Keratinocyte (primary cell): ENCODE data around the gene SETD6. TPM values are rescaled to one million over a fixed set of nuclear protein-coding genes. Genes with fewer than 3 reads are reported as not detected.

Source experiments
- DNase-seq: peaks from one replicate; pipeline ENCODE4 v3.0.0-alpha.2; 2011; ENCODE audit warnings: low read depth, missing footprints, low spot score
- FAIRE-seq: peaks from 2 replicates; lab custom pipeline; 2011; peaks lifted over from hg19 to GRCh38; lab: Jason Lieb, UNC
- H2AFZ ChIP-seq: 2 replicates; pipeline ENCODE4 v1.6.0; 2012; ENCODE audit warnings: low read length, control low read depth, inconsistent platforms; ENCODE audit not compliant: control insufficient read depth
- H3K27ac ChIP-seq: 2 replicates; pipeline ENCODE4 v1.5.1; 2011; ENCODE audit warnings: low read length; ENCODE audit not compliant: control insufficient read depth, insufficient read depth
- H3K27me3 ChIP-seq: 3 replicates; pipeline ENCODE4 v1.6.0; 2011; ENCODE audit warnings: low read length; ENCODE audit not compliant: control insufficient read depth, insufficient read depth; ENCODE audit errors: extremely low read depth
- H3K36me3 ChIP-seq, 2 experiments: 2 replicates in 1 of 2; 3 replicates in 1 of 2; pipeline ENCODE4 v1.5.1; 2011; ENCODE audit warnings: low read length in 2 of 2, mild to moderate bottlenecking in 1 of 2; ENCODE audit not compliant: control insufficient read depth in 2 of 2, insufficient read depth in 2 of 2; ENCODE audit errors: extremely low read depth in 1 of 2
- H3K4me1 ChIP-seq: 3 replicates; pipeline ENCODE4 v1.5.1; 2011; ENCODE audit warnings: low read length; ENCODE audit not compliant: control insufficient read depth, insufficient read depth; ENCODE audit errors: extremely low read depth
- H3K4me2 ChIP-seq: 3 replicates; pipeline ENCODE4 v1.6.0; 2011; ENCODE audit warnings: low read depth, low read length; ENCODE audit not compliant: control insufficient read depth, insufficient read depth; ENCODE audit errors: extremely low read depth
- H3K4me3 ChIP-seq, 3 experiments: fragments of 200-600 bp in 1 of 3; sonication (generic) in 1 of 3; 2 replicates in 2 of 3; 3 replicates in 1 of 3; pipeline ENCODE4 v1.5.1; 2011 to 2016; ENCODE audit warnings: low read length in 3 of 3, mild to moderate bottlenecking in 3 of 3, control low read depth in 2 of 3, inconsistent platforms in 1 of 3, low read depth in 1 of 3, mixed read lengths in 1 of 3, mixed run types in 1 of 3, moderate library complexity in 1 of 3; ENCODE audit not compliant: control insufficient read depth in 2 of 3, insufficient read depth in 2 of 3; ENCODE audit errors: extremely low read depth in 1 of 3
- H3K79me2 ChIP-seq: 2 replicates; pipeline ENCODE4 v1.6.0; 2012; ENCODE audit warnings: low read length; ENCODE audit not compliant: control insufficient read depth, insufficient read depth
- H3K9ac ChIP-seq: 3 replicates; pipeline ENCODE4 v1.6.0; 2011; ENCODE audit warnings: low read length; ENCODE audit not compliant: control insufficient read depth, insufficient read depth; ENCODE audit errors: extremely low read depth
- H3K9me1 ChIP-seq: 3 replicates; pipeline ENCODE4 v1.6.0; 2011; ENCODE audit warnings: low read length; ENCODE audit not compliant: control insufficient read depth, insufficient read depth; ENCODE audit errors: extremely low read depth
- H3K9me3 ChIP-seq: 2 replicates; pipeline ENCODE4 v1.5.1; 2012; ENCODE audit warnings: low read depth, low read length; ENCODE audit not compliant: control insufficient read depth
- H4K20me1 ChIP-seq: 3 replicates; pipeline ENCODE4 v1.6.0; 2011; ENCODE audit warnings: low read length; ENCODE audit not compliant: control insufficient read depth, insufficient read depth; ENCODE audit errors: extremely low read depth
- EZH2 ChIP-seq: IDR thresholded peaks from one replicate; pipeline ENCODE4 v1.6.1; 2012; ENCODE audit warnings: inconsistent platforms, mild to moderate bottlenecking, low read length, moderate library complexity
- dilution Hi-C: fragments of 300-500 bp; cut with MboI; formaldehyde crosslinking; loops from one replicate; pipeline ENCODE4 v1.7.0; 2020; ENCODE audit warnings: low sequenced_read_pairs; ENCODE audit not compliant: extremely low pct_ligation_motif_present
- polyA plus RNA-seq, 5 experiments: library from polyadenylated mRNA; depleted of rRNA in 3 of 5; stranded (reverse) in 3 of 5; stranded (forward) in 1 of 5; unstranded in 1 of 5; fragments of >200 nt; gene quantifications; 1 replicate in 1 of 5; 2 replicates in 3 of 5; 3 replicates in 1 of 5; pipeline versions ENCODE4 v1.2.1 to v1.2.3, GENCODE V29; 2011 to 2012; ENCODE audit warnings: missing spikeins in 2 of 5, low read depth in 1 of 5, low replicate concordance in 1 of 5
- TF ChIP-seq, protein P1 (sequence below), 3 experiments: IDR thresholded peaks in 1 of 3; conservative IDR thresholded peaks in 1 of 3; optimal IDR thresholded peaks in 1 of 3; 2 replicates in 2 of 3; 3 replicates in 1 of 3; pipeline versions ENCODE3 to v1.5.1; 2011; ENCODE audit warnings: low read length in 3 of 3, mild to moderate bottlenecking in 3 of 3, moderate library complexity in 2 of 3, control low read depth in 1 of 3, inconsistent platforms in 1 of 3; ENCODE audit not compliant: insufficient read depth in 2 of 3; ENCODE audit errors: extremely low read depth in 1 of 3

The SETD6 gene
- polyA plus RNA-seq, 1 donor (not counting 4 experiments of a cell fraction or from before 2014, with no cell fraction given): 13.5 TPM

DNA sequence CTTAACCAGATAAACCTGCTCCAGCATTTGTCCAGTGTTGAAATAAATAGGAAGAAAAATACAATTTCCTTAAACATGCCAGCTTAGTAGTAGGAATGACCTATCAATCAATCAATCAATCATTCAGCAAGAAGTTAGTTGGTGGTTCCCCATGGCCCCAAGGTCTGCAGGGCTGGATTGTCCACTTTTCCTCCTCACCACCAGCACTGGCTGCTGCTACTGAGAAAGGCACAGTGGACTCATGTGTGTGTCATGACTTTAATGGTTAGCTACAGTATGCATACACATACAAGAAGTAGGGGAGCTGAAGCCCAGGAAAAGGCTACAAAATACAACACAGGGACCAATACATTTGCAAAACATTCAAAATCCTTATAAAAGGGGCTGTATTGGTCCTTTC, 4.4 kb downstream of the SETD6 start:
- no peak for TF ChIP-seq EZH2
- TF ChIP-seq, protein P1, sequence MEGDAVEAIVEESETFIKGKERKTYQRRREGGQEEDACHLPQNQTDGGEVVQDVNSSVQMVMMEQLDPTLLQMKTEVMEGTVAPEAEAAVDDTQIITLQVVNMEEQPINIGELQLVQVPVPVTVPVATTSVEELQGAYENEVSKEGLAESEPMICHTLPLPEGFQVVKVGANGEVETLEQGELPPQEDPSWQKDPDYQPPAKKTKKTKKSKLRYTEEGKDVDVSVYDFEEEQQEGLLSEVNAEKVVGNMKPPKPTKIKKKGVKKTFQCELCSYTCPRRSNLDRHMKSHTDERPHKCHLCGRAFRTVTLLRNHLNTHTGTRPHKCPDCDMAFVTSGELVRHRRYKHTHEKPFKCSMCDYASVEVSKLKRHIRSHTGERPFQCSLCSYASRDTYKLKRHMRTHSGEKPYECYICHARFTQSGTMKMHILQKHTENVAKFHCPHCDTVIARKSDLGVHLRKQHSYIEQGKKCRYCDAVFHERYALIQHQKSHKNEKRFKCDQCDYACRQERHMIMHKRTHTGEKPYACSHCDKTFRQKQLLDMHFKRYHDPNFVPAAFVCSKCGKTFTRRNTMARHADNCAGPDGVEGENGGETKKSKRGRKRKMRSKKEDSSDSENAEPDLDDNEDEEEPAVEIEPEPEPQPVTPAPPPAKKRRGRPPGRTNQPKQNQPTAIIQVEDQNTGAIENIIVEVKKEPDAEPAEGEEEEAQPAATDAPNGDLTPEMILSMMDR (optimal IDR thresholded peaks at IDR 0.05 in 1 of 3, IDR thresholded peaks at IDR 0.05 in 1 of 3, conservative IDR thresholded peaks at IDR 0.05 in 1 of 3; ENCODE audit: extremely low read depth in 1 of 3, insufficient read depth in 2 of 3, low read length in 3 of 3): no peak
- Histone ChIP-seq H3K9ac (no peak overlapping the region), H3K4me3 (no peak overlapping the region), H3K36me3 (peaks cover 20 to 38% of the 10 kb centered on the region in 2 experiments), H3K4me2 (no peak overlapping the region), H3K79me2 (no peaks in the 10 kb centered on the region), H3K27me3 (no peaks in the 10 kb centered on the region), H3K9me1 (no peaks in the 10 kb centered on the region), H3K9me3 (no peaks in the 10 kb centered on the region), H2AFZ (no peak overlapping the region), H3K4me1 (peaks cover 14% of the 10 kb centered on the region), H4K20me1 (peaks cover 11% of the 10 kb centered on the region), H3K27ac (no peak overlapping the region)
- FAIRE-seq (no peak), DNase-seq (no peak)
- dilution Hi-C loops: no loop called here

DNA sequence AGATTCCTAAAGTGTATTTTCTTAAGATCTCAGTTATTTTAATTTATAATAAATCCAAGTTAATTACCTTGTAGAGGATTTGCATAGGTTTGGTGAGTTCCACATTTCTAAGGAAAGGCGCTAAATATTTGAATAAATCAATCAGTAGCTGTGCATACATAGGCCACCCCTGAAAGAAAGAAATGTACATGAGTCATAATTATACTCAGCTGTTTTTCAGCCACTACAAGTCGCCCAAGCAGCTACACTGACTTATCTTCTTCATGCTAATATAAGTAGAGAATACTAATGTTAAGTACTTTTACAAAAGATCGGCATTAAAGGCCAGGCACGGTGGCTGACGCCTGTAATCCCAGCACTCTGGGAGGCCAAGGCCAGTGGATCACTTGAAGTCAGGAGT, 14.9 kb downstream of the SETD6 start:
- peaks cover 27 to 36% of the 10 kb centered on the region in 2 experiments for H3K36me3 ChIP-seq
- H3K27ac ChIP-seq: no peak overlapping the region
- no peaks in the 10 kb centered on the region for H3K79me2 ChIP-seq
- H3K4me3 ChIP-seq: no peak overlapping the region
- no peaks in the 10 kb centered on the region for H3K27me3 ChIP-seq
- DNase-seq (no peak), FAIRE-seq (no peak)
- no peaks in the 10 kb centered on the region for H4K20me1 ChIP-seq
- H3K9ac ChIP-seq: no peak overlapping the region
- H3K4me2 ChIP-seq: no peak overlapping the region
- TF ChIP-seq EZH2: no peak
- TF ChIP-seq, protein P1 (optimal IDR thresholded peaks at IDR 0.05 in 1 of 3, IDR thresholded peaks at IDR 0.05 in 1 of 3, conservative IDR thresholded peaks at IDR 0.05 in 1 of 3; ENCODE audit: extremely low read depth in 1 of 3, insufficient read depth in 2 of 3, low read length in 3 of 3): no peak
- H2AFZ ChIP-seq: no peak overlapping the region
- no peaks in the 10 kb centered on the region for H3K9me3 ChIP-seq
- no peaks in the 10 kb centered on the region for H3K4me1 ChIP-seq
- dilution Hi-C loops: no loop called here
- H3K9me1 ChIP-seq: no peaks in the 10 kb centered on the region
